Measurements from ENCODE around the gene HTR6. TPM values are rescaled to one million over a fixed set of nuclear protein-coding genes. Genes with fewer than 3 reads are reported as not detected.
"Not testable (repeated sequence)": the region's sequence is repeated elsewhere in the genome, so short reads cannot be mapped to it uniquely, and the experiment has no call there.

The HTR6 gene
- total RNA-seq, 1 donor from 2014 or later, result 0.11 TPM

GRCh38 chr1:19629357-19629756 lies 35.3 kb upstream of the HTR6 start:
- H3K4me3 ChIP-seq (ENCODE audit: insufficient read depth, low read depth, low read length), result no peak overlapping the region
- no peaks in the 10 kb centered on the region for H3K27me3 ChIP-seq (ENCODE audit: insufficient read depth, low read length)
- Mint-ChIP-seq H3K9me3 (ENCODE audit: unreplicated experiment) (no peaks in the 10 kb centered on the region), H3K27ac (ENCODE audit: unreplicated experiment) (no peak overlapping the region), H3K36me3 (ENCODE audit: low read depth, unreplicated experiment) (peaks cover 11% of the 10 kb centered on the region), H3K27me3 (ENCODE audit: low read depth, unreplicated experiment) (no peaks in the 10 kb centered on the region), H3K4me1 (ENCODE audit: low read depth, unreplicated experiment) (no peaks in the 10 kb centered on the region), H3K4me3 (ENCODE audit: unreplicated experiment) (no peak overlapping the region)
- H3K4me1 ChIP-seq (ENCODE audit: insufficient read depth, low read length), result no peaks in the 10 kb centered on the region
- H2AFZ ChIP-seq (ENCODE audit: low read depth, low read length), result no peak overlapping the region
- FAIRE-seq (no peak), DNase-seq (ENCODE audit: low read depth) (no peak)
- no peak overlapping the region for H3K4me2 ChIP-seq (ENCODE audit: low read length)
- peaks cover 10% of the 10 kb centered on the region for H4K20me1 ChIP-seq (ENCODE audit: insufficient read depth, low read length)
- H3K27ac ChIP-seq (ENCODE audit: low read depth, low read length), result no peak overlapping the region
- peaks cover 20% of the 10 kb centered on the region for H3K36me3 ChIP-seq (ENCODE audit: insufficient read depth, low read length)
- H3K79me2 ChIP-seq (ENCODE audit: insufficient read depth, low read length), result peaks cover 5% of the 10 kb centered on the region
- H3K9me3 ChIP-seq (ENCODE audit: insufficient read depth, low read depth, low read length), result no peaks in the 10 kb centered on the region
- TF ChIP-seq EZH2 (IDR thresholded peaks at IDR 0.05; ENCODE audit: insufficient read depth, low read length) (no peak), CTCF (IDR thresholded peaks at IDR 0.05; ENCODE audit: insufficient read depth, low read depth, low read length) (no peak)
- H3K9ac ChIP-seq (ENCODE audit: low read length), result no peak overlapping the region

- not testable (repeated sequence) for DNase-seq (ENCODE audit: low read depth); H3K79me2 ChIP-seq (ENCODE audit: insufficient read depth, low read length)
These were observed 34.5 kb upstream of the HTR6 start for GRCh38 chr1:19630192-19630591.

GRCh38 chr1:19630720-19631395 lies 33.8 kb upstream of the HTR6 start:
- Mint-ChIP-seq H3K9me3 (ENCODE audit: unreplicated experiment) (no peaks in the 10 kb centered on the region), H3K36me3 (ENCODE audit: low read depth, unreplicated experiment) (peaks cover 11% of the 10 kb centered on the region), H3K4me3 (ENCODE audit: unreplicated experiment) (no peak overlapping the region), H3K27ac (ENCODE audit: unreplicated experiment) (no peak overlapping the region), H3K27me3 (ENCODE audit: low read depth, unreplicated experiment) (no peaks in the 10 kb centered on the region), H3K4me1 (ENCODE audit: low read depth, unreplicated experiment) (no peaks in the 10 kb centered on the region)
- FAIRE-seq, result no peak
- no peak overlapping the region for H3K4me3 ChIP-seq (ENCODE audit: insufficient read depth, low read depth, low read length)
- H3K4me2 ChIP-seq (ENCODE audit: low read length), result no peak overlapping the region
- no peaks in the 10 kb centered on the region for H3K27me3 ChIP-seq (ENCODE audit: insufficient read depth, low read length)
- no peak for TF ChIP-seq CTCF (IDR thresholded peaks at IDR 0.05; ENCODE audit: insufficient read depth, low read depth, low read length)
- no peak for TF ChIP-seq EZH2 (IDR thresholded peaks at IDR 0.05; ENCODE audit: insufficient read depth, low read length)
- DNase-seq (ENCODE audit: low read depth), result no peak
- H3K27ac ChIP-seq (ENCODE audit: low read depth, low read length), result no peak overlapping the region
- no peaks in the 10 kb centered on the region for H3K4me1 ChIP-seq (ENCODE audit: insufficient read depth, low read length)
- H3K9me3 ChIP-seq (ENCODE audit: insufficient read depth, low read depth, low read length), result no peaks in the 10 kb centered on the region
- H3K36me3 ChIP-seq (ENCODE audit: insufficient read depth, low read length), result peaks cover 16% of the 10 kb centered on the region
- no peaks in the 10 kb centered on the region for H3K79me2 ChIP-seq (ENCODE audit: insufficient read depth, low read length)
- no peak overlapping the region for H2AFZ ChIP-seq (ENCODE audit: low read depth, low read length)
- peaks cover 3% of the 10 kb centered on the region for H4K20me1 ChIP-seq (ENCODE audit: insufficient read depth, low read length)
- no peak overlapping the region for H3K9ac ChIP-seq (ENCODE audit: low read length)

More at GRCh38 chr1:19630192-19630591, 34.5 kb upstream of the HTR6 start:
- H3K4me3 Mint-ChIP-seq (ENCODE audit: unreplicated experiment); H3K27me3 Mint-ChIP-seq (ENCODE audit: low read depth, unreplicated experiment); FAIRE-seq; H3K9me3 Mint-ChIP-seq (ENCODE audit: unreplicated experiment); H3K4me1 Mint-ChIP-seq (ENCODE audit: low read depth, unreplicated experiment); H3K9me3 ChIP-seq (ENCODE audit: insufficient read depth, low read depth, low read length); H2AFZ ChIP-seq (ENCODE audit: low read depth, low read length); H3K9ac ChIP-seq (ENCODE audit: low read length); H3K4me1 ChIP-seq (ENCODE audit: insufficient read depth, low read length); H3K27ac Mint-ChIP-seq (ENCODE audit: unreplicated experiment); H3K4me3 ChIP-seq (ENCODE audit: insufficient read depth, low read depth, low read length); H3K27ac ChIP-seq (ENCODE audit: low read depth, low read length); H4K20me1 ChIP-seq (ENCODE audit: insufficient read depth, low read length); H3K4me2 ChIP-seq (ENCODE audit: low read length); H3K27me3 ChIP-seq (ENCODE audit: insufficient read depth, low read length): not testable (repeated sequence)
- peaks cover 19% of the 10 kb centered on the region for H3K36me3 ChIP-seq (ENCODE audit: insufficient read depth, low read length)
- peaks cover 11% of the 10 kb centered on the region for H3K36me3 Mint-ChIP-seq (ENCODE audit: low read depth, unreplicated experiment)

Measured in astrocyte (in vitro differentiated cells and primary cell).